ENCODE data around the gene DHRS3. TPM values are rescaled to one million over a fixed set of nuclear protein-coding genes. Genes with fewer than 3 reads are reported as not detected.

Gene DHRS3
- total and polyA plus RNA-seq, 10 of the 15 experiments (the other 5 are each of a cell fraction or from before 2014, with no cell fraction given) = 0.23 to 29.7 (median 1.2) TPM

DNA sequence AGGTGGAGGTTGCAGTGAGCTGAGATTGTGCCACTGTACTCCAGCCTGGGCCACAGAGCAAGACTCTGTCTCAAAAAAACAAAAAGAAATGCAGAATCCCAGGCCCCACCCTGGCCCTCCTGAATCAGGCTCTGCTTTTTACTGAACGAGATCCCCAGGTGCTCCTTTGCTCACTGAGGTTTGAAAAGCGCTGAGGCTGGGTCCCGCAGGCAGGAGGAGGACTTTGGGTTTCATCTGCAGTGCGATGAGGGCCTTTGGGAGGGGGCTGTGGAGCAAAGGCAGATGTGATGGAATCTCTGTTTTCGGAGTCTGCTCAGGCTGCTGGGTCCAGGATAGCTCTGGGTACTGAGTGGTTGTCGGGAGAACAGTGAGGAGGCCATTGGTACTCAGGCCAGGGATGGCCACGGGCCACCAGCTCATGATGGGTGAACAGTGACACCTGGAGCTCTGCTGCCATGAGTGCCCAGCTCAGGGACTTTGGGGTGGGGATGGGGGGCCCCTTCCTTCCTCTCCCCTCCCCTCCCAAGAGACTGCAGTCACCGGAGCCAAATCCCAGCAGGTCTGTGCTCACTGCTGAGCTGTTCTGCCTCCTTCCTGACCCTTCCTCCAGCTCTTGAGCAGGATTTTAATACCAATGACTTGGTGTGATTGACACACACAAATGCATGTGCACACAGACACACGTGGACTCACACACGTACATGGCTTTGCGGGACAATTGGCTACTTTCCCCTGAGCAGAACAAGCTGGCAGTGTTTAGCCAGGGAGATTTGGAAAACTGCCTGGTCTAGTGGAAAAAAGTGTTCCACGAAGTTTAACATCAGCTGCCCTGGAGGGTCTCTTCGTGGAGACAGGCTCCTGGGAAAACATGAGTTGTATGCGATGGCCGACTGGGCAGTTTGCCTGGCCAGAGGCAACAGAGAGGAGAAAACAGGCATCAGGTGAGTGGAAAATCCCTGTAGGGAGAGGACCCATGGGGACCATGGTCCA is 3.6 kb upstream of the DHRS3 start:
- Histone ChIP-seq H3K9ac (ENCODE audit: control insufficient read depth, insufficient read depth, low read length) (no peak overlapping the region), H3K36me3 (ENCODE audit: control insufficient read depth in 2 of 2, insufficient read depth in 2 of 2, low read length in 1 of 2) (no peaks in the 10 kb centered on the region), H3K9me3 (replicated peaks; ENCODE audit: control insufficient read depth, insufficient read depth, low read length) (no peaks in the 10 kb centered on the region), H3K4me1 (ENCODE audit: control insufficient read depth, insufficient read depth, low read length) (peaks cover 19% of the 10 kb centered on the region), H3K79me2 (ENCODE audit: control insufficient read depth, insufficient read depth, low read length) (no peaks in the 10 kb centered on the region), H3K27ac (ENCODE audit: control insufficient read depth, insufficient read depth) (no peak overlapping the region), H3K4me2 (ENCODE audit: control insufficient read depth, insufficient read depth) (no peak overlapping the region), H3K27me3 (replicated peaks in 1 of 2; ENCODE audit: control insufficient read depth in 2 of 2, insufficient read depth in 2 of 2, low read length in 1 of 2) (peaks cover 1 to 13% of the 10 kb centered on the region in 2 experiments; a peak in 3 of 4 replicates), H2AFZ (ENCODE audit: control insufficient read depth, low read depth, low read length) (no peak overlapping the region), H4K20me1 (ENCODE audit: control insufficient read depth, insufficient read depth) (no peaks in the 10 kb centered on the region; the same call in 1 of the 2 replicates), H3K4me3 (no peak overlapping the region)
- TF ChIP-seq RCOR1 (conservative IDR thresholded peaks at IDR 0.05; ENCODE audit: low read depth, low read length) (no peak), RBBP5 (conservative IDR thresholded peaks at IDR 0.05) (no peak), CREM (IDR thresholded peaks at IDR 0.05; ENCODE audit: low read depth) (no peak), EP300 (IDR thresholded peaks at IDR 0.05; ENCODE audit: borderline replicate concordance in 1 of 2, control insufficient read depth in 1 of 2, low read depth in 2 of 2, low read length in 2 of 2) (no peak), SIN3A (IDR thresholded peaks at IDR 0.05; ENCODE audit: low read depth, low read length) (no peak)
- TF ChIP-seq, protein P1, sequence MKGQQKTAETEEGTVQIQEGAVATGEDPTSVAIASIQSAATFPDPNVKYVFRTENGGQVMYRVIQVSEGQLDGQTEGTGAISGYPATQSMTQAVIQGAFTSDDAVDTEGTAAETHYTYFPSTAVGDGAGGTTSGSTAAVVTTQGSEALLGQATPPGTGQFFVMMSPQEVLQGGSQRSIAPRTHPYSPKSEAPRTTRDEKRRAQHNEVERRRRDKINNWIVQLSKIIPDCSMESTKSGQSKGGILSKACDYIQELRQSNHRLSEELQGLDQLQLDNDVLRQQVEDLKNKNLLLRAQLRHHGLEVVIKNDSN (IDR thresholded peaks at IDR 0.05; ENCODE audit: borderline replicate concordance, extremely low read length, insufficient read depth, low read depth, low read length) = no peak
- DNase-seq (ENCODE audit: low read depth, low spot score) (no peak), FAIRE-seq (no peak), ATAC-seq (no peak)
- RAD21 ChIA-PET (ENCODE audit: unreplicated experiment) = interaction anchor here (1.1 to 5.0 kb wide), 3 partner anchors 308 to 349 kb away, joined by 3 to 37 read pairs (median 25); no protein-coding TSS in a partner anchor
- POLR2A ChIA-PET = interaction anchor here (0.6 kb wide), 1 partner anchor 691 kb away, joined by 5 read pairs; no protein-coding TSS in a partner anchor
- in situ Hi-C loops (cut with MboI) = loop anchor here (5.0 kb wide), 1 partner anchor 494 kb away; no protein-coding TSS in a partner anchor
- SMC1A ChIA-PET (ENCODE audit: uncharacterized antibody, unreplicated experiment) = interaction anchor here (0.7 to 2.3 kb wide), 10 partner anchors 37 to 497 kb away, joined by 3 to 7 read pairs (median 4); no protein-coding TSS in a partner anchor
- no TSS peak for BruUV-seq (replicated peaks)
- 45% methylated on average over 15 of the region's 15 CpGs for WGBS (ENCODE audit: insufficient coverage, insufficient replicate concordance, low lambda C conversion rate, missing lambda C conversion rate)
- intact Hi-C loops (cut with micrococcal nuclease; ENCODE audit: unreplicated experiment) = loop anchor here (10.0 kb wide), 1 partner anchor 497 kb away; no protein-coding TSS in a partner anchor
- CTCF ChIA-PET = interaction anchor here (1.0 to 6.1 kb wide), 11 partner anchors 19 to 1635 kb away, joined by 3 to 63 read pairs (median 23); no protein-coding TSS in a partner anchor
